NCI-H774 (cell line): ENCODE measurements around the gene VSNL1.
"Not testable (repeated sequence)": the region's sequence is repeated elsewhere in the genome, so short reads cannot be mapped to it uniquely, and the experiment has no call there.

ENCODE experiments used
- DNase-seq: peaks from one replicate; lab custom pipeline; 2025; lab: John Stamatoyannopoulos, UW

The VSNL1 gene

GRCh38 chr2:17542471-17542870, 2.0 kb downstream of the VSNL1 start:
- no peak for DNase-seq

GRCh38 chr2:17543131-17543660, 2.7 kb downstream of the VSNL1 start:
- DNase-seq, result no peak

GRCh38 chr2:17543848-17544247, 3.4 kb downstream of the VSNL1 start:
- DNase-seq, result no peak

GRCh38 chr2:17544256-17544655, 3.8 kb downstream of the VSNL1 start:
- DNase-seq, result no peak

- DNase-seq, result no peak
Measured at GRCh38 chr2:17545680-17546613, 5.5 kb downstream of the VSNL1 start.

GRCh38 chr2:17547237-17547636, 6.7 kb downstream of the VSNL1 start:
- no peak for DNase-seq

- no peak for DNase-seq
Measured at GRCh38 chr2:17547737-17548136, 7.2 kb downstream of the VSNL1 start.

- no peak for DNase-seq
Measured at GRCh38 chr2:17550907-17551306, 10.4 kb downstream of the VSNL1 start.

GRCh38 chr2:17555150-17555549, 14.7 kb downstream of the VSNL1 start:
- DNase-seq, result no peak

GRCh38 chr2:17557596-17557995, 17.1 kb downstream of the VSNL1 start:
- no peak for DNase-seq

- DNase-seq, result no peak
Measured at GRCh38 chr2:17558053-17558452, 17.6 kb downstream of the VSNL1 start.

GRCh38 chr2:17558878-17559277, 18.4 kb downstream of the VSNL1 start:
- DNase-seq, result no peak

- not testable (repeated sequence) for DNase-seq
Measured at GRCh38 chr2:17565726-17566125, 25.2 kb downstream of the VSNL1 start.

- DNase-seq, result no peak
Measured at GRCh38 chr2:17571681-17572080, 31.2 kb downstream of the VSNL1 start.

- DNase-seq, result no peak
Measured at GRCh38 chr2:17573085-17573803, 32.7 kb downstream of the VSNL1 start.

GRCh38 chr2:17573804-17574175, 33.3 kb downstream of the VSNL1 start:
- no peak for DNase-seq

GRCh38 chr2:17574406-17575073, 34.0 kb downstream of the VSNL1 start:
- DNase-seq, result no peak

GRCh38 chr2:17576802-17577201, 36.3 kb downstream of the VSNL1 start:
- DNase-seq, result no peak

GRCh38 chr2:17578466-17578928, 38.0 kb downstream of the VSNL1 start:
- DNase-seq, result no peak

GRCh38 chr2:17579605-17580318, 39.3 kb downstream of the VSNL1 start:
- DNase-seq, result no peak

- DNase-seq, result no peak
Measured at GRCh38 chr2:17580319-17580715, 39.8 kb downstream of the VSNL1 start.

- DNase-seq, result no peak
Measured at GRCh38 chr2:17581831-17582230, 41.3 kb downstream of the VSNL1 start.
